Upper lobe of left lung (tissue), 6 donors: Measurements from ENCODE around the gene SLC10A7. TPM values are rescaled to one million over a fixed set of nuclear protein-coding genes. Genes with fewer than 3 reads are reported as not detected.

Experiments used
- ATAC-seq, 2 donors: fragments of 200-7000 bp; cut with Tn5 transposase; one replicate each; pipeline ENCODE4 v1.9.1; 2022; ENCODE audit warnings: mild to moderate bottlenecking in 2 of 2, moderate library complexity in 2 of 2; ENCODE audit not compliant: low FRiP score in 2 of 2
- DNase-seq, 2 donors: peaks; one replicate each; pipeline ENCODE4 v3.0.0-alpha.2; 2019 to 2020
- H3K27ac ChIP-seq, 4 donors: fragments of 200-600 bp; sonication (generic); one replicate each; pipeline ENCODE4 v1.5.1; 2016 to 2019
- H3K27me3 ChIP-seq, 4 donors: fragments of 200-600 bp; sonication (generic); one replicate each; pipeline ENCODE4 v1.5.1; 2017 to 2019
- H3K36me3 ChIP-seq, 4 donors: fragments of 200-600 bp; sonication (generic); one replicate each; pipeline ENCODE4 v1.5.1; 2016 to 2019
- H3K4me1 ChIP-seq, 4 donors: fragments of 200-600 bp; sonication (generic); one replicate each; pipeline ENCODE4 v1.5.1; 2018 to 2019
- H3K4me3 ChIP-seq, 4 donors: fragments of 200-600 bp; sonication (generic); one replicate each; pipeline ENCODE4 v1.5.1; 2017 to 2019; ENCODE audit warnings: mild to moderate bottlenecking in 2 of 4, moderate library complexity in 1 of 4
- H3K9me3 ChIP-seq, 4 donors: fragments of 200-600 bp; sonication (generic); one replicate each; pipeline ENCODE4 v1.5.1; 2018 to 2019
- CTCF ChIP-seq, 6 experiments: fragments of 450-650 bp in 4 of 6; fragments of 200-600 bp in 2 of 6; sonication (generic) in 2 of 6; IDR thresholded peaks; one replicate each; pipeline ENCODE4 v1.5.1; 2016 to 2019; ENCODE audit warnings: antibody characterized with exemption in 6 of 6
- EP300 ChIP-seq, 4 donors: sonication (generic); formaldehyde crosslinking; IDR thresholded peaks; one replicate each; pipeline ENCODE4 v1.5.1; 2017; ENCODE audit warnings: antibody characterized with exemption in 4 of 4, control low read depth in 2 of 4
- POLR2A ChIP-seq, 4 donors: fragments of 450-650 bp; IDR thresholded peaks; one replicate each; pipeline ENCODE4 v1.5.1; 2016 to 2017; ENCODE audit warnings: antibody characterized with exemption in 4 of 4, mild to moderate bottlenecking in 2 of 4
- POLR2AphosphoS5 ChIP-seq, 2 donors: sonication (generic); formaldehyde crosslinking; IDR thresholded peaks; one replicate each; pipeline ENCODE4 v1.5.1; 2017; ENCODE audit warnings: antibody characterized with exemption in 2 of 2
- WGBS, 2 donors: methylation state at CpG; one replicate each; pipeline ENCODE4 v1.1.5; 2017 to 2018; 5-methylcytosine and 5-hydroxymethylcytosine counted together
- small RNA-seq, 4 donors: library from RNA; depleted of rRNA; stranded (forward); fragments of <200 nt; gene quantifications; one replicate each; pipeline ENCODE3, GENCODE V24; 2016
- total RNA-seq, 6 donors: library from RNA; depleted of rRNA in 4 of 6; stranded (reverse); fragments of >200 nt in 4 of 6; gene quantifications; one replicate each; pipeline versions ENCODE4 v1.1.0 to v1.2.1, GENCODE V29; 2016 to 2021
- donor health status: DM: no; HTN: no; CAD: no; lungs with moderate emphysema.
- donor health status: DM: no; HTN: yes; CAD: no; lungs with severe emphysema.

Gene SLC10A7
- total RNA-seq, 6 donors from 2014 or later: 11.1 to 20.9 (median 14.1) TPM

- no peaks in the 10 kb centered on the region for H3K9me3 ChIP-seq
- TF ChIP-seq EP300 (IDR thresholded peaks at IDR 0.05) (no peak), POLR2AphosphoS5 (IDR thresholded peaks at IDR 0.05) (no peak), POLR2A (IDR thresholded peaks at IDR 0.05) (no peak), CTCF (IDR thresholded peaks at IDR 0.05) (no peak)
- ATAC-seq: no peak
- no peak overlapping the region for H3K4me3 ChIP-seq
- no peaks in the 10 kb centered on the region for H3K36me3 ChIP-seq
- WGBS, 2 donors: 67 to 72% methylated on average over 5 of the region's 5 CpGs
- no peaks in the 10 kb centered on the region for H3K4me1 ChIP-seq
- no peak for DNase-seq
- H3K27ac ChIP-seq: no peak overlapping the region
- no peaks in the 10 kb centered on the region for H3K27me3 ChIP-seq
Measured at GRCh38 chr4:146207410-146207809, 314.3 kb downstream of the SLC10A7 start.

Small RNAs within 50 kb of the gene (small RNA-seq; reads per million reads assigned to genes)
- gene MIR7849: 0 to 0.13 (median 0) reads per million in 4 donors

Other genes starting within 250 kb of the SLC10A7 start
- not detected for gene POU4F2, start 117.0 kb upstream of the SLC10A7 start, total RNA-seq